ENCODE data around the gene PBXIP1.

GRCh38 chr1:154971341-154971998, 15.6 kb upstream of the PBXIP1 start:
- TF ChIP-seq TAF1 (IDR thresholded peaks at IDR 0.05; ENCODE audit: borderline replicate concordance, insufficient read depth, low read length) = no peak
- TF ChIP-seq REST (IDR thresholded peaks at IDR 0.05; ENCODE audit: insufficient read depth in 1 of 2, low read depth in 2 of 2, low read length in 2 of 2) = no peak
- no peak for TF ChIP-seq SIN3A (IDR thresholded peaks at IDR 0.05; ENCODE audit: borderline replicate concordance, insufficient read depth, low read length)
- no peak for TF ChIP-seq POLR2AphosphoS5 (IDR thresholded peaks at IDR 0.05; ENCODE audit: low read depth, low read length)
- no peak for TF ChIP-seq FOXP2 (optimal IDR thresholded peaks at IDR 0.05; ENCODE audit: borderline replicate concordance, extremely low read depth, extremely low read length, insufficient read depth)
